ENCODE data around the gene AEBP2. TPM values are rescaled to one million over a fixed set of nuclear protein-coding genes. Genes with fewer than 3 reads are reported as not detected.

The AEBP2 gene
- total and polyA plus RNA-seq, 4 experiments from 2014 or later, result 5.3 to 61.6 (median 36.9) TPM

DNA sequence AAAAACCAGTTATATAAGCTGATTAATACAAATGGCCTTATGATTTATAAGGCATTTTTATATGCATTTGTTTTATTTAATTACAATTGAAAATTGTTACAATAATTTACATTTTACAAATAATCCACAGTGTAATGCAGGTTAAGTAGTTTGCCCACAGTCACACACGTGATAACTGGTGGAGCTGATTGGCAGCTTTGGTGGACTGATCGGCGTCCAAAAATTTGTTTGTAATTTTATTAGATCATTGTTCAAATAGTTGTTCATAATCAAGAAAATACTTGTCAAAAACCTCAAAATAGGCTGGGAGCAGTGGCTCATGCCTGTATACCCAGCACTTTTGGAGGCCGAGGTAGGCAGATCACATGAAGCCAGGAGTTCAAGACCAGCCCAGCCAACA, 59.7 kb downstream of the AEBP2 start:
- no peak overlapping the region for H3K4me3 Mint-ChIP-seq
- no peak for DNase-seq
- peaks cover 46 to 53% of the 10 kb centered on the region in 2 donors for H3K36me3 Mint-ChIP-seq
- intact Hi-C loops (cut with micrococcal nuclease), result no loop called here
- H3K4me3 ChIP-seq (ENCODE audit: low read length in 2 of 2), result no peak overlapping the region
- ChIA-PET POLR2A (ENCODE audit: partially characterized antibody) (interaction anchor here (0.8 kb wide), 1 partner anchor 59 kb away, joined by 3 read pairs; no protein-coding TSS in a partner anchor), CTCF (ENCODE audit: partially characterized antibody) (no interaction called here)
- H3K4me1 Mint-ChIP-seq, result peaks cover 16 to 23% (median 16%) of the 10 kb centered on the region in 4 donors
- H3K27ac Mint-ChIP-seq, result no peak overlapping the region
- no peaks in the 10 kb centered on the region for H3K27me3 ChIP-seq (ENCODE audit: insufficient read depth, low read length)
- peaks cover 15% of the 10 kb centered on the region for H3K36me3 ChIP-seq (ENCODE audit: insufficient read depth, low read length)
- peaks cover 11% of the 10 kb centered on the region for H3K4me1 ChIP-seq (ENCODE audit: insufficient read depth, low read length)
- H3K9me3 ChIP-seq (ENCODE audit: control insufficient read depth in 1 of 2, low read length in 2 of 2), result no peaks in the 10 kb centered on the region
- H3K27ac ChIP-seq (ENCODE audit: low read depth, low read length), result no peak overlapping the region
- H3K9me3 Mint-ChIP-seq, result no peaks in the 10 kb centered on the region
- no peaks in the 10 kb centered on the region for H3K27me3 Mint-ChIP-seq

GRCh38 chr12:19506497-19506896, 67.2 kb downstream of the AEBP2 start:
- Histone ChIP-seq H3K36me3 (ENCODE audit: insufficient read depth, low read length) (peaks cover 3% of the 10 kb centered on the region), H3K27ac (ENCODE audit: low read depth, low read length) (no peak overlapping the region), H3K4me1 (ENCODE audit: insufficient read depth, low read length) (peaks cover 6% of the 10 kb centered on the region), H3K9me3 (ENCODE audit: control insufficient read depth in 1 of 2, low read length in 2 of 2) (no peaks in the 10 kb centered on the region), H3K4me3 (ENCODE audit: low read length in 2 of 2) (no peak overlapping the region), H3K27me3 (ENCODE audit: insufficient read depth, low read length) (no peaks in the 10 kb centered on the region)
- ChIA-PET POLR2A (ENCODE audit: partially characterized antibody) (no interaction called here), CTCF (ENCODE audit: partially characterized antibody) (no interaction called here)
- Mint-ChIP-seq H3K36me3 (peaks cover 44 to 45% of the 10 kb centered on the region in 2 donors), H3K27ac (peak overlapping the region in 4 of 7 donors; percentile 1 to 78 (median 12)), H3K4me1 (peaks cover 30 to 48% (median 35%) of the 10 kb centered on the region in 4 donors), H3K9me3 (peaks cover 0 to 2% (median 0%) of the 10 kb centered on the region in 8 donors), H3K4me3 (peak overlapping the region in 2 of 8 donors; percentile 0 to 22), H3K27me3 (no peaks in the 10 kb centered on the region)
- intact Hi-C loops (cut with micrococcal nuclease), result no loop called here
- no peak for DNase-seq

DNA sequence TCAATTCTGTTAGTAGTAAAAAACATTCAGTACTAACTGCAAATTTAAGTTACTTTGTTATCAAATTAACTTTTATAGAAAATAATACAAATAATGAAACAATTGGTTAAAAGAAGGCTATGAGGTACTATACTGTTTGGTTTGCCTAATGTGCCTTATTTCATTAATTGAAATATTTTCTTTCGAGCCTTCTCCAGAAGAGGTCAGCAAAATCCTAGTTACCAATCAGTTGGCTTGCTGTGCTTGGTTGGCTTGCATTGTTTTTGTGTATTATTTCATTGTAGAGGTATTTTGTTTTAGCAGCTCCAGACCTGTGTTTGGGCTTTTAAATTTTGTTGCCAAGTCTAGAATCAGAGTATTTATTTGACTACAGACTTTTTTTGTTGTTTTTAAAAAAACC, 68.5 kb downstream of the AEBP2 start:
- H3K4me1 ChIP-seq (ENCODE audit: insufficient read depth, low read length), result peaks cover 6% of the 10 kb centered on the region
- no peak overlapping the region for H3K27ac ChIP-seq (ENCODE audit: low read depth, low read length)
- H3K4me1 Mint-ChIP-seq, result peaks cover 30 to 48% (median 36%) of the 10 kb centered on the region in 4 donors
- no peaks in the 10 kb centered on the region for H3K27me3 Mint-ChIP-seq
- intact Hi-C loops (cut with micrococcal nuclease), result no loop called here
- H3K4me3 ChIP-seq (ENCODE audit: low read length in 2 of 2), result no peak overlapping the region
- ChIA-PET POLR2A (ENCODE audit: partially characterized antibody) (no interaction called here), CTCF (ENCODE audit: partially characterized antibody) (interaction anchor here (0.9 to 1.5 kb wide), 3 partner anchors 15 to 184 kb away, joined by 3 to 6 read pairs (median 4); no protein-coding TSS in a partner anchor)
- H3K27me3 ChIP-seq (ENCODE audit: insufficient read depth, low read length), result no peaks in the 10 kb centered on the region
- H3K9me3 Mint-ChIP-seq, result peaks cover 0 to 2% (median 0%) of the 10 kb centered on the region in 8 donors
- no peaks in the 10 kb centered on the region for H3K9me3 ChIP-seq (ENCODE audit: control insufficient read depth in 1 of 2, low read length in 2 of 2)
- peaks cover 3% of the 10 kb centered on the region for H3K36me3 ChIP-seq (ENCODE audit: insufficient read depth, low read length)
- no peak for DNase-seq
- peak overlapping the region in 2 of 7 donors; percentile 34 to 43 for H3K27ac Mint-ChIP-seq
- no peak overlapping the region for H3K4me3 Mint-ChIP-seq
- H3K36me3 Mint-ChIP-seq, result peaks cover 41 to 46% of the 10 kb centered on the region in 2 donors

- intact Hi-C loops (cut with micrococcal nuclease), result no loop called here
- POLR2A ChIA-PET (ENCODE audit: partially characterized antibody), result interaction anchor here (1.2 kb wide), 1 partner anchor 31 kb away, joined by 3 read pairs; no protein-coding TSS in a partner anchor
- Mint-ChIP-seq H3K36me3 (peaks cover 38 to 42% of the 10 kb centered on the region in 2 donors), H3K4me1 (peaks cover 16 to 30% (median 25%) of the 10 kb centered on the region in 4 donors), H3K9me3 (peaks cover 0 to 2% (median 0%) of the 10 kb centered on the region in 8 donors), H3K27me3 (no peaks in the 10 kb centered on the region), H3K27ac (no peak overlapping the region), H3K4me3 (no peak overlapping the region)
- Histone ChIP-seq H3K4me1 (ENCODE audit: insufficient read depth, low read length) (peaks cover 6% of the 10 kb centered on the region), H3K4me3 (ENCODE audit: low read length in 2 of 2) (no peak overlapping the region), H3K27ac (ENCODE audit: low read depth, low read length) (no peak overlapping the region), H3K9me3 (ENCODE audit: control insufficient read depth in 1 of 2, low read length in 2 of 2) (no peaks in the 10 kb centered on the region), H3K36me3 (ENCODE audit: insufficient read depth, low read length) (peaks cover 5% of the 10 kb centered on the region), H3K27me3 (ENCODE audit: insufficient read depth, low read length) (no peaks in the 10 kb centered on the region)
- no peak for DNase-seq
- CTCF ChIA-PET (ENCODE audit: partially characterized antibody), result no interaction called here
Measured at GRCh38 chr12:19510461-19510860, 71.2 kb downstream of the AEBP2 start.

- peak overlapping the region in 1 of 7 donors; percentile 35 for H3K27ac Mint-ChIP-seq
- ChIA-PET CTCF (ENCODE audit: partially characterized antibody) (no interaction called here), POLR2A (ENCODE audit: partially characterized antibody) (interaction anchor here (1.0 kb wide), 1 partner anchor 75 kb away, joined by 3 read pairs; no protein-coding TSS in a partner anchor)
- H3K36me3 Mint-ChIP-seq, result peaks cover 34 to 53% of the 10 kb centered on the region in 2 donors
- no peak overlapping the region for H3K4me3 Mint-ChIP-seq
- Histone ChIP-seq H3K36me3 (ENCODE audit: insufficient read depth, low read length) (peaks cover 5% of the 10 kb centered on the region), H3K4me1 (ENCODE audit: insufficient read depth, low read length) (no peaks in the 10 kb centered on the region), H3K27me3 (ENCODE audit: insufficient read depth, low read length) (no peaks in the 10 kb centered on the region), H3K27ac (ENCODE audit: low read depth, low read length) (no peak overlapping the region), H3K9me3 (ENCODE audit: control insufficient read depth in 1 of 2, low read length in 2 of 2) (no peaks in the 10 kb centered on the region), H3K4me3 (ENCODE audit: low read length in 2 of 2) (no peak overlapping the region)
- H3K27me3 Mint-ChIP-seq, result no peaks in the 10 kb centered on the region
- no peak for DNase-seq
- H3K4me1 Mint-ChIP-seq, result peaks cover 0 to 12% (median 7%) of the 10 kb centered on the region in 4 donors
- peaks cover 0 to 2% (median 0%) of the 10 kb centered on the region in 8 donors for H3K9me3 Mint-ChIP-seq
- intact Hi-C loops (cut with micrococcal nuclease), result no loop called here
Measured at GRCh38 chr12:19515179-19515578, 75.9 kb downstream of the AEBP2 start.

DNA sequence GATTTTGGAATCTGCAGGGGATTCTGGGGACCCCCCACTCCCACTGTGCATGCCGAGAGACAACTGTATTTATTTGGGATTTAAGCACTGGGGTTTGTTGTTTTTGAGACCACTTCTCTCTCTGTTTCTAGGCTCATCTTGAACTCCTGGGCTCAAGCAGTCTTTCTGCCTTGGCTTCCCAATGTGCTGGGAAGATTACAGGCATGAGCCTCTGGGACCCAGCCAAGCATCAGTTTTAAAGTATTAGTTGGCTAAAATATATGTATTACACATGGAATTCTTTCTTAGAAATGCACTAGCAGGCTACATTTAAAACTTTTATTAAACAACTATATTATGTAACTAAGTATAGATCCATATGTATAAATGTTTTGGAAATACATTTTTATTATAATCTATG, 78.3 kb downstream of the AEBP2 start:
- no peak for DNase-seq

DNA sequence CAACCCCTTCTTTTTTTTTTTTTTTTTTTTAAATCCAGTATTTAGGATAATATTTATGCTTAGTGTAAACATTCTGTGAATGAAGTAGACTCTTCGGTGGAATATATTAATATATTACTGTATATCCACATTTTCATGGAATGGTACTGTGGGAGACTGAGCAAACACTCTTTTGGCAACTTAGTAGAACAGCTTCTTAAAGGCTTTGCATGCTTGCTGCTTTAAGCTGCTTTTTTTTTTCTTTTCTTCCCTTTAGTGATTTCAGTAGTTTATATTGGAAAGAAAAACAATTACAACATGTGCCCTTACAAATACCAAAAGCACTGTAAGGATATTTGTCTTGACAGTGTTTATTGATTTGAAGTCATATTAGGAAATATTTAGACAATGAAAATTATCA, 78.9 kb downstream of the AEBP2 start:
- H3K27me3 Mint-ChIP-seq, result no peaks in the 10 kb centered on the region
- CTCF ChIA-PET (ENCODE audit: partially characterized antibody), result no interaction called here
- Histone ChIP-seq H3K4me1 (ENCODE audit: insufficient read depth, low read length) (no peaks in the 10 kb centered on the region), H3K4me3 (ENCODE audit: low read length in 2 of 2) (no peak overlapping the region), H3K27me3 (ENCODE audit: insufficient read depth, low read length) (no peaks in the 10 kb centered on the region), H3K9me3 (ENCODE audit: control insufficient read depth in 1 of 2, low read length in 2 of 2) (no peaks in the 10 kb centered on the region), H3K27ac (ENCODE audit: low read depth, low read length) (no peak overlapping the region), H3K36me3 (ENCODE audit: insufficient read depth, low read length) (peaks cover 5% of the 10 kb centered on the region)
- peaks cover 0 to 5% (median 3%) of the 10 kb centered on the region in 4 donors for H3K4me1 Mint-ChIP-seq
- no peaks in the 10 kb centered on the region for H3K9me3 Mint-ChIP-seq
- H3K27ac Mint-ChIP-seq, result no peak overlapping the region
- intact Hi-C loops (cut with micrococcal nuclease), result no loop called here
- POLR2A ChIA-PET (ENCODE audit: partially characterized antibody), result no interaction called here
- DNase-seq, result no peak
- H3K4me3 Mint-ChIP-seq, result no peak overlapping the region
- peaks cover 20 to 50% of the 10 kb centered on the region in 2 donors for H3K36me3 Mint-ChIP-seq

More for the DNA sequence above, 78.3 kb downstream of the AEBP2 start:
- Mint-ChIP-seq H3K27me3 (no peaks in the 10 kb centered on the region), H3K27ac (peak overlapping the region in 2 of 7 donors; percentile 4 to 35), H3K9me3 (no peaks in the 10 kb centered on the region), H3K36me3 (peaks cover 20 to 49% of the 10 kb centered on the region in 2 donors), H3K4me1 (peaks cover 0 to 5% (median 3%) of the 10 kb centered on the region in 4 donors), H3K4me3 (no peak overlapping the region)
- H3K27ac ChIP-seq (ENCODE audit: low read depth, low read length), result no peak overlapping the region
- no peaks in the 10 kb centered on the region for H3K9me3 ChIP-seq (ENCODE audit: control insufficient read depth in 1 of 2, low read length in 2 of 2)
- H3K36me3 ChIP-seq (ENCODE audit: insufficient read depth, low read length), result peaks cover 5% of the 10 kb centered on the region
- H3K27me3 ChIP-seq (ENCODE audit: insufficient read depth, low read length), result no peaks in the 10 kb centered on the region
- CTCF ChIA-PET (ENCODE audit: partially characterized antibody), result no interaction called here
- POLR2A ChIA-PET (ENCODE audit: partially characterized antibody), result no interaction called here
- no peaks in the 10 kb centered on the region for H3K4me1 ChIP-seq (ENCODE audit: insufficient read depth, low read length)
- H3K4me3 ChIP-seq (ENCODE audit: low read length in 2 of 2), result no peak overlapping the region
- intact Hi-C loops (cut with micrococcal nuclease), result no loop called here
